ENCODE results near the gene SUSD3. TPM values are rescaled to one million over a fixed set of nuclear protein-coding genes. Genes with fewer than 3 reads are reported as not detected.
A peak's percentile ranks its signal among the peaks of the same experiment; 100 is the strongest.

Gene SUSD3
- total and polyA plus RNA-seq, 10 of the 15 experiments (the other 5 are each of a cell fraction or from before 2014, with no cell fraction given), result 2.5 to 92.0 (median 31.1) TPM

GRCh38 chr9:93022066-93022465 lies 36.4 kb upstream of the SUSD3 start (continued):
- no peak for TF ChIP-seq HDAC2 (IDR thresholded peaks at IDR 0.05)
- no peak for TF ChIP-seq PAX5 (IDR thresholded peaks at IDR 0.05; ENCODE audit: borderline replicate concordance, low read depth, low read length)
- TF ChIP-seq ZBTB4 (CRISPR knock-in tag; IDR thresholded peaks at IDR 0.05), result no peak
- TF ChIP-seq SREBF1 (IDR thresholded peaks at IDR 0.05; ENCODE audit: low read length), result no peak
- TF ChIP-seq NFYB (IDR thresholded peaks at IDR 0.05; ENCODE audit: insufficient read depth, low read depth, low read length), result no peak

- TF ChIP-seq CREB1 (IDR thresholded peaks at IDR 0.05; ENCODE audit: low read depth), result no peak
- TF ChIP-seq POLR2A (IDR thresholded peaks at IDR 0.05; ENCODE audit: low read depth, low read length), result 0 out of 2 replicates have a peak, but pooled peaks have one; percentile 3
- Histone ChIP-seq H3K9ac (ENCODE audit: control insufficient read depth, insufficient read depth, low read length) (no peak overlapping the region), H3K4me1 (ENCODE audit: control insufficient read depth, insufficient read depth, low read length) (peaks cover 3% of the 10 kb centered on the region), H3K27me3 (replicated peaks in 1 of 2; ENCODE audit: control insufficient read depth in 2 of 2, insufficient read depth in 2 of 2, low read length in 1 of 2) (no peaks in the 10 kb centered on the region), H3K27ac (ENCODE audit: control insufficient read depth, insufficient read depth) (no peak overlapping the region), H3K79me2 (ENCODE audit: control insufficient read depth, insufficient read depth, low read length) (no peaks in the 10 kb centered on the region), H3K4me2 (ENCODE audit: control insufficient read depth, insufficient read depth) (no peak overlapping the region), H3K4me3 (no peak overlapping the region), H4K20me1 (ENCODE audit: control insufficient read depth, insufficient read depth) (no peaks in the 10 kb centered on the region), H2AFZ (ENCODE audit: control insufficient read depth, low read depth, low read length) (no peak overlapping the region), H3K9me3 (replicated peaks; ENCODE audit: control insufficient read depth, insufficient read depth, low read length) (no peaks in the 10 kb centered on the region), H3K36me3 (ENCODE audit: control insufficient read depth in 2 of 2, insufficient read depth in 2 of 2, low read length in 1 of 2) (peaks cover 6 to 23% of the 10 kb centered on the region in 2 experiments; a peak in 3 of 4 replicates)
- intact Hi-C loops (cut with micrococcal nuclease; ENCODE audit: unreplicated experiment) (no loop called here), in situ Hi-C loops (cut with MboI) (no loop called here)
- 85% methylated on average over 23 of the region's 23 CpGs for WGBS (ENCODE audit: insufficient coverage, insufficient replicate concordance, low lambda C conversion rate, missing lambda C conversion rate)
- CTCF ChIA-PET, result no interaction called here
- FAIRE-seq, result no peak
- BruUV-seq (replicated peaks), result no TSS peak
- DNase-seq (ENCODE audit: low read depth, low spot score), result no peak
- no peak for ATAC-seq
- SMC1A ChIA-PET (ENCODE audit: uncharacterized antibody, unreplicated experiment), result no interaction called here
- RAD21 ChIA-PET (ENCODE audit: unreplicated experiment), result no interaction called here
- POLR2A ChIA-PET, result no interaction called here
Measured at GRCh38 chr9:93022721-93023520, 35.6 kb upstream of the SUSD3 start.
